ENCODE data around the gene LRRIQ3. TPM values are rescaled to one million over a fixed set of nuclear protein-coding genes. Genes with fewer than 3 reads are reported as not detected.
"Not testable (repeated sequence)": the region's sequence is repeated elsewhere in the genome, so short reads cannot be mapped to it uniquely, and the experiment has no call there.

Gene LRRIQ3
- total RNA-seq, 2 experiments from 2014 or later, result 0.96 to 1.1 TPM

DNA sequence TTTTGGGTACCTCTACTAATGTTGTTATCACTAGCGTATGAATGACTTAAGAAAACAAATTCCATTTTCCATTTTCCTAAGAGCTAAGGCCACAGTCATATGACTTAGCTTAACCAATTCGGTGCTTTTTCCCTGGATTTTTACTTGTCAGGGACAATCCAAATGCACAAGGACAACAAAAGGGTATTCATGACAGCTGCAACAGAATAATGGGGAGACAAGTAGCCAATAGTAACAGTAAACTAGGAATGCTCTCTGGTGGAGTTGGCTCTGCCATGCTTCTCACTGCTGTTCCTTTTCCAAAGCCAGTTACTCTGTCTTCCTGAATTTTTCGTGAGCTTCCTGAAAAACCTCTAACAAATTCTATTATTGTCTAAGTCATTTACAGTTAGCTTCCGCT, 52.9 kb downstream of the LRRIQ3 start:
- CTCF ChIA-PET, result no interaction called here
- TF ChIP-seq, protein P1, sequence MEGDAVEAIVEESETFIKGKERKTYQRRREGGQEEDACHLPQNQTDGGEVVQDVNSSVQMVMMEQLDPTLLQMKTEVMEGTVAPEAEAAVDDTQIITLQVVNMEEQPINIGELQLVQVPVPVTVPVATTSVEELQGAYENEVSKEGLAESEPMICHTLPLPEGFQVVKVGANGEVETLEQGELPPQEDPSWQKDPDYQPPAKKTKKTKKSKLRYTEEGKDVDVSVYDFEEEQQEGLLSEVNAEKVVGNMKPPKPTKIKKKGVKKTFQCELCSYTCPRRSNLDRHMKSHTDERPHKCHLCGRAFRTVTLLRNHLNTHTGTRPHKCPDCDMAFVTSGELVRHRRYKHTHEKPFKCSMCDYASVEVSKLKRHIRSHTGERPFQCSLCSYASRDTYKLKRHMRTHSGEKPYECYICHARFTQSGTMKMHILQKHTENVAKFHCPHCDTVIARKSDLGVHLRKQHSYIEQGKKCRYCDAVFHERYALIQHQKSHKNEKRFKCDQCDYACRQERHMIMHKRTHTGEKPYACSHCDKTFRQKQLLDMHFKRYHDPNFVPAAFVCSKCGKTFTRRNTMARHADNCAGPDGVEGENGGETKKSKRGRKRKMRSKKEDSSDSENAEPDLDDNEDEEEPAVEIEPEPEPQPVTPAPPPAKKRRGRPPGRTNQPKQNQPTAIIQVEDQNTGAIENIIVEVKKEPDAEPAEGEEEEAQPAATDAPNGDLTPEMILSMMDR (IDR thresholded peaks at IDR 0.05), result no peak
- H3K36me3 Mint-ChIP-seq (ENCODE audit: low read depth), result no peaks in the 10 kb centered on the region
- no peaks in the 10 kb centered on the region for H3K27me3 Mint-ChIP-seq
- ATAC-seq, result no peak
- POLR2A ChIA-PET, result no interaction called here
- no peak overlapping the region for H3K4me3 Mint-ChIP-seq
- H3K27ac Mint-ChIP-seq, result no peak overlapping the region
- H3K4me1 Mint-ChIP-seq (ENCODE audit: low read depth), result no peaks in the 10 kb centered on the region
- intact Hi-C loops (cut with micrococcal nuclease), result no loop called here
- H3K9me3 Mint-ChIP-seq, result no peaks in the 10 kb centered on the region
- DNase-seq, result no peak

DNA sequence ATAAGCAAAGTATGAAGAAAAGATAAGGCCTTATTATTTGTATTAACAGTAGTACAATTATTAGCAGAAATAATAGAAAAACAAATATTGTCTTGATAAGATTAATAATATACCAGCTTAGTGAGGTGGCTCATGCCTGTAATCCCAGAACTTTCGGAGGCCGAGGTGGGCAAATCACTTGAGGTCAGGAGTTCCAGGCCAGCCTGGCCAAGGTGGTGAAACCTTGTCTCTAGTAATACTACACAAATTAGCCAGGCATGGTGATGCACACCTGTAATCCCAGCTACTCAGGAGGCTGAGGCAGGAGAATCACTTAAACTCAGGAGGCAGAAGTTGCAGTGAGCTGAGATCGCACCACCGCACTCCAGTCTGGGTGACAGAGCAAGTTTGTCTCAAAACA, 80.6 kb downstream of the LRRIQ3 start:
- intact Hi-C loops (cut with micrococcal nuclease); H3K27me3 Mint-ChIP-seq; ATAC-seq; POLR2A ChIA-PET; H3K36me3 Mint-ChIP-seq (ENCODE audit: low read depth); CTCF ChIA-PET; H3K27ac Mint-ChIP-seq; H3K4me1 Mint-ChIP-seq (ENCODE audit: low read depth); H3K4me3 Mint-ChIP-seq; H3K9me3 Mint-ChIP-seq; DNase-seq: not testable (repeated sequence)

DNA sequence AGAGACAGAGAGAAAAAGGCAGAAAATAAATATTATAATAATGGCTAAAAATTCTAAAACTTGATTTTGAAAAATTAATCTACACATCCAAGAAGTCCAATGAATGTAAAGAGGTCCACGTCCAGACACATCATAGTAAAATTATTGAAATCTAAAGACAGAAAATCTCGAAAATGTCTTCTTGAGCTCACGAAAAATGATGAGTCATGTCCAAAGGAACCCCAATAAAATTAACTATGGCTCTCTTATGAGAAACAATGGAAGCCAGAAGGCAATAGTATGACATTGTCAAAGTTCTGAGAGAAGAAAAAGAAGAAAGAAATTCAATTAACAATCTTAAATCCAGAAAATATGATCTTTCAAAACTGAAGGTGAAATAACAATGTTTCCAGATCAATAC, 84.6 kb downstream of the LRRIQ3 start:
- intact Hi-C loops (cut with micrococcal nuclease), result no loop called here
- no peaks in the 10 kb centered on the region for H3K27me3 Mint-ChIP-seq
- CTCF ChIA-PET, result no interaction called here

DNA sequence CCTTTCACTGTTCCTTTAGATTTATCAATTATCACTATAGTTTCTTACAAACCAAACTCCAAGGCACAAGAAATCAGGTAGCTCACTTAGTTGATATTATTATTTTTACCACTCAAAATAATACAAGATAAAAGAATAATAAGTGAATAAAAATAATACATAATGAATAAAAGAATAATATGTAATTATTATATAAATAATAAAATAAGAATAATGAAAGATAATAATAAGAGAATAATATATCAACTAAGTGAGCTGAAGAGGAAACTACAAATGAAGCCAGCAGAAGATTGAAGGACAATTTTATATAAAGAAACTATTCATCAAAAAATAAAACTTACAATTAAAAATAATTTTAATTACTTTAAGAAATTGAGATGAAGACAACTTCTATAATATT, 90.6 kb downstream of the LRRIQ3 start:
- ATAC-seq (no peak), DNase-seq (no peak)
- intact Hi-C loops (cut with micrococcal nuclease), result no loop called here
- Mint-ChIP-seq H3K27ac (no peak overlapping the region), H3K4me1 (ENCODE audit: low read depth) (no peaks in the 10 kb centered on the region), H3K4me3 (no peak overlapping the region), H3K36me3 (ENCODE audit: low read depth) (no peaks in the 10 kb centered on the region), H3K9me3 (no peaks in the 10 kb centered on the region), H3K27me3 (no peaks in the 10 kb centered on the region)
- TF ChIP-seq, protein P1 (IDR thresholded peaks at IDR 0.05), result no peak
- POLR2A ChIA-PET, result no interaction called here
- CTCF ChIA-PET, result no interaction called here

More for the DNA sequence above, 84.6 kb downstream of the LRRIQ3 start:
- Mint-ChIP-seq H3K36me3 (ENCODE audit: low read depth) (no peaks in the 10 kb centered on the region), H3K9me3 (no peaks in the 10 kb centered on the region), H3K4me1 (ENCODE audit: low read depth) (no peaks in the 10 kb centered on the region), H3K27ac (no peak overlapping the region), H3K4me3 (no peak overlapping the region)
- no peak for ATAC-seq
- TF ChIP-seq, protein P1 (IDR thresholded peaks at IDR 0.05), result no peak
- POLR2A ChIA-PET, result no interaction called here
- no peak for DNase-seq

DNA sequence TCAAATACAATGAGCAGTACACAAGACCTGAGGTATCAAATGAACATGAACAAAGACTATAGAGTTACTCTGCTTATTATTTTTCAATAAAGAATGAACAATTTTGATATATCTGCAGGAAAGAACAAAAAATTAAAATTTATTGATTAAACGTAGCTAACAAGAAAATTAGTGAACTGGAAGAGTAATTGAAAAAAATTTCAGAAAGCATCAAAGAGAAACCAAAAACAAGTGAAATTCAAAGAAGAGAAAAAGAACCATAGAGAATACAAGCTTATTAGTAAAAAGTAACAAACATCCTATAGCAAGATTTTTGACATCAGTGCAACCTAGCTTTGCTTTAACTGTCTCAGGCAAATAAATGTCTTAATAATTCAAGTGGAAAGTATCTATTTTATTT, 106.6 kb downstream of the LRRIQ3 start:
- H3K9me3 Mint-ChIP-seq, result peaks cover 10% of the 10 kb centered on the region
- H3K27me3 Mint-ChIP-seq, result no peaks in the 10 kb centered on the region
- ChIA-PET POLR2A (no interaction called here), CTCF (no interaction called here)
- TF ChIP-seq, protein P1 (IDR thresholded peaks at IDR 0.05), result no peak
- ATAC-seq, result no peak
- H3K27ac Mint-ChIP-seq, result no peak overlapping the region
- no peaks in the 10 kb centered on the region for H3K4me1 Mint-ChIP-seq (ENCODE audit: low read depth)
- DNase-seq, result no peak
- intact Hi-C loops (cut with micrococcal nuclease), result no loop called here
- H3K36me3 Mint-ChIP-seq (ENCODE audit: low read depth), result no peaks in the 10 kb centered on the region
- no peak overlapping the region for H3K4me3 Mint-ChIP-seq

DNA sequence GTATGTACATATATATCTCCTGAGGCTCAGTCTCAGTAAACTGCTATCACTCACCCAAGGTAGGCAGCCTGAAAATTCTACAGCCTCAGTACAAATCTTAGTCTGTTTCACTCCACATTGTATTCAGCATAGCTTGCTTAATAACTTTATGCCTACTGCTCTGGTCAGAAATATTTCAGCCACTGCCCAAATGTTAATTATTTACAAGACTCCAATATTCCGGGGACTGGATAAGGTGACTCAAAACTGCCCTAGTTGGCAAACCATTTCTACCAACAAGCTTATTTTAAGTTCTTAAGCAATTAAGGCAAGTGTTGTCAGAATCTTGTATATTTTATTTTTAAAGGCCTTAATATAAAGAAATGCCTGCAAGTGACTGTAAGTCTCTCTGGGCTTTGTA, 114.8 kb downstream of the LRRIQ3 start:
- H3K4me3 Mint-ChIP-seq, result no peak overlapping the region
- H3K27me3 Mint-ChIP-seq, result no peaks in the 10 kb centered on the region
- H3K27ac Mint-ChIP-seq, result no peak overlapping the region
- ChIA-PET CTCF (no interaction called here), POLR2A (no interaction called here)
- no peaks in the 10 kb centered on the region for H3K36me3 Mint-ChIP-seq (ENCODE audit: low read depth)
- TF ChIP-seq, protein P1 (IDR thresholded peaks at IDR 0.05), result no peak
- ATAC-seq (no peak), DNase-seq (no peak)
- intact Hi-C loops (cut with micrococcal nuclease), result no loop called here
- H3K9me3 Mint-ChIP-seq, result no peaks in the 10 kb centered on the region
- no peaks in the 10 kb centered on the region for H3K4me1 Mint-ChIP-seq (ENCODE audit: low read depth)

All from activated CD8-positive, alpha-beta T cell treated with anti-CD3 and anti-CD28 coated beads for 36 hours (primary cell).